ENCODE results near the gene AGA.
A peak's percentile ranks its signal among the peaks of the same experiment; 100 is the strongest.

The AGA gene

DNA sequence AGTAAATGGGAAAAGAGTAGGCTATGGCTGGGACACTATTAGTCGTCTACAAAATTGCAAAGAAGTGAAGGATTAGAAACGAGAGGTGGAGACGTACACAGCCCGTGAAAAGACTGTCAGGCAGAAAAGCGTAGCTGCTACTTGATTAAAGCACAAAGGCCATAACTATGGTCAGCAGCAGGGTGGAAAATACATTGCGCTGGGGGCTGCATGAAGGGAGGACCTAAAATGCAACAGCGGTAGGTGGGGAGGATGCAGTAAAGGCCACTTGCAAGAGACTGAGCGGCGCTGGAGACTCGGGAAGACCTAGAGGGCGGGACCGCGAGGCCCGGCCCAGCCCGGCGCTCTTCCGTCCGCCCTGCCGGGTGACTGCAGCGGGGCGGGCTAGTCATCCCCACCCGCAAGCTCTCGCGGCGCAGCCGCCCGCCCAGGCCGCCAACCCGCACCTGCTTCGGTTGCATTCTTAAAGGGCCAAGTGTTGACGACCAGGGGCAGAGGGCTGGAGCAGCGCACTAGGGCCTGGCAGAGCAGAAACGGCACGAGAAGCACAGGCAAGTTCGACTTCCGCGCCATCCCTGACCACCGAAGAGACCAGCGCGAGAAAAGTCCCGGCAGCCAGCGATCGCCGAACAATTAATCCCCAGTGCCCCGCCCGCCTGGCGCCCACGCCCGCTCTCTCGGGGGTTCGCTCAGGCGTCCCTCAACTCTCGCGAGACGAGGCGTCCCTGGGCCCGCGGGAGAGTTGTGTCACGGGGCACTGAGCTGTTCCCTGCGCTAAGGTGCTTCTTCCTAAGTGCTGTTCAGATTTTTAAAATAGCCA, at the start of gene AGA:
Gene AGA, minus strand, starts transcription at position 635 of the 820 bp plus-strand sequence. Its CDS starts 62 bp downstream, at position 573.
- DNase-seq: peak; percentile 83 to 92 (median 87)

- no peak for DNase-seq
Observed at GRCh38 chr4:177492022-177492421, 49.8 kb upstream of the AGA start.

- DNase-seq: no peak
Observed at GRCh38 chr4:177490769-177491168, 48.5 kb upstream of the AGA start.

- no peak for DNase-seq
Observed at GRCh38 chr4:177489471-177490246, 47.4 kb upstream of the AGA start.

DNA sequence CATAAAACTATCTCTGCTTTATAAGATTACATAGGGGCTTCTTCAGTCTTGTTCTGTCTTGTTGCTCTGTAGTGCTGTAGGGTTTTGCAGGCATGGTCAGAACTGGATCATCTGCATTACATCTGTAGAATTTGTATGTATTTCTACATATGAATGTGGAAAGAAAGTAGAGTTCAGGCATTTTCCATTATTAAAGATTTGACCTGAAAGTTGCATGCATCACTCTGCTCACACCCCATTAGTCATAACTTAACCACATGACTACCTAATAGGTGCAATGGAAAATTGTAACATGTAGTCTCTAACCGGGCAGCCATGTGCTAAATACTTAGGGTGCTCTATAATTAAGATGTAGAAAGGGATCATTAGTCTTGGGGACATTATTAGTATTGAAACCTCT, 45.7 kb upstream of the AGA start:
- no peak for DNase-seq

DNA sequence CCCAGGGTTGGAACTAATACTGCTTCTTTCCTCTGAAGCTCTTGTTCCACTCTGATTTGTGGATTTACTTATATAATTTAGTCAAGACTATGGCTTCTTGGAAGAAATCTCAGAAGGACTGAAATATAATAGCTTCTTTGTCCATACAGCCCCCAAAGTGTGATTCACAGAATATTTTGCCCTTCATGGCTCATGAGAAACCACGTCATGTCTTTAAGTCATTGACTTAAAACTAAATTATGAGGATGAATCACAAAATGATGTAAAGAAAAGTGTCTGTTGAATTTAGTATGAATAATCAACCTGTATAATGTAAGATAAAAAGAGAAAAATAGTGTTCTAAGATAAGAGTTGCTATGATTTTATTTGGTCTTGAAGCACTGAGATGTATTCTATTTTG, 43.3 kb upstream of the AGA start:
- no peak for DNase-seq

GRCh38 chr4:177484613-177485021, 42.4 kb upstream of the AGA start:
- no peak for DNase-seq

GRCh38 chr4:177483760-177484159, 41.5 kb upstream of the AGA start:
- no peak for DNase-seq

GRCh38 chr4:177483271-177483670, 41.0 kb upstream of the AGA start:
- DNase-seq: no peak

- DNase-seq: no peak
Observed at GRCh38 chr4:177482367-177482766, 40.1 kb upstream of the AGA start.

DNA sequence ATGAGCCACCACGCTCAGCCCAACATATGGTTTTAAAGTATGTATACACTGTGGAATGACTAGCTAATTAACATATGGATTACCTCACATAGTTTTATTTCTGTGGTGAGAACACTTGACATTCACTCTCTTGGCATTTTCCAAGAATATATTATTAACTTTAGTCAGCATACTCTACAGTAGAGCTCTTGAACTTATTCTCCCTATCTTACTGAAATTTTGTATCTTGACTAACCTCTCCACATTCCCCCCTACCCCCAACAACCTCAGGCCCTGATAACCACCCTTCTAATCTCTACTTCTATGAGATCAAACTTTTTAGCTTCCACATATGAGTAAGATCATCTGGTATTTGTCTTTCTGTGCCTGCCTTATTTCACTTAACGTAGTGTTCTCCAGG, 38.6 kb upstream of the AGA start:
- DNase-seq: no peak

GRCh38 chr4:177479063-177479462, 36.8 kb upstream of the AGA start:
- DNase-seq: no peak

GRCh38 chr4:177478496-177478895, 36.3 kb upstream of the AGA start:
- DNase-seq: no peak

- no peak for DNase-seq
Observed at GRCh38 chr4:177473991-177474390, 31.8 kb upstream of the AGA start.

DNA sequence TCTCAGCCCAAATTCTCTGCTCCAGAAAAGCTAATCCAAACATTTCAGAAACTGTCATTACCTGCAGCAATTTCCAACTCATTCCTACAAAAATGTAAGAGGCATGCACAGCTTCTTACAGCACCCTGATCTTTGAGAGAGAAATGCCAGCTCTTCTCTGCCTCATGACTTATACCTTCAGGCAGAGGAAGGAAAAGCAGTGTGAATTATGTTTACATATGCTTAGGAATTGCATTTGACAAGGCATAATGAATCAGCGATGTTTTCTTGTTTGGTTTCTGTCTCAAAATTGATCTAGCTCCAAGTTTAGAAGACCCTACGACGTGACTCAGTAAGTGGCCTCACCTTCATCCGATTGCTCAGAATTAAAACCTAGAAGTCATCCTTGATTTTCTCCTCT, 21.8 kb upstream of the AGA start:
- no peak for DNase-seq

GRCh38 chr4:177461606-177462005, 19.4 kb upstream of the AGA start:
- no peak for DNase-seq

- no peak for DNase-seq
Observed at GRCh38 chr4:177460460-177460859, 18.2 kb upstream of the AGA start.

GRCh38 chr4:177455561-177455970, 13.3 kb upstream of the AGA start:
- no peak for DNase-seq

DNA sequence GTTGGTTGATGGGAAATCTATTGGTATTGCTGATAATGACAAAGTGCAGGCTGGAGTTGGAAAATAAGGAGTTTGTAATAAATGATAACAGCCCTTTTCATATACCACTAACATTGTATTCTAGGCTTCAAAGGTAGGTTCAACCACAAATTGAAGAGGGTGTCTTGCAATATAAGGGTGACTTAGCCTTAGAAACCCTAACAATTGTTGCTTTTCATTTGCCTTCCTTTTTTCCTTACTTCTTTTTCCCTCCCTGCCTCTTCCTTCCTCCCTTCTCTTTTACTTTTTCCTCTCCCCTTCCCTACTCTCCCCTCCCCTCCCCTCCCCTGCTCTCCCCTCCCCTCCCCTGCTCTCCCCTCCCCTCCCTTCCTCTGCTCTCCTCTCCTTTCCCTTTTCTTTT, 10.9 kb upstream of the AGA start:
- no peak for DNase-seq

GRCh38 chr4:177451108-177451500, 8.9 kb upstream of the AGA start:
- no peak for DNase-seq

- no peak for DNase-seq
Observed at GRCh38 chr4:177450426-177451107, 8.3 kb upstream of the AGA start.

DNA sequence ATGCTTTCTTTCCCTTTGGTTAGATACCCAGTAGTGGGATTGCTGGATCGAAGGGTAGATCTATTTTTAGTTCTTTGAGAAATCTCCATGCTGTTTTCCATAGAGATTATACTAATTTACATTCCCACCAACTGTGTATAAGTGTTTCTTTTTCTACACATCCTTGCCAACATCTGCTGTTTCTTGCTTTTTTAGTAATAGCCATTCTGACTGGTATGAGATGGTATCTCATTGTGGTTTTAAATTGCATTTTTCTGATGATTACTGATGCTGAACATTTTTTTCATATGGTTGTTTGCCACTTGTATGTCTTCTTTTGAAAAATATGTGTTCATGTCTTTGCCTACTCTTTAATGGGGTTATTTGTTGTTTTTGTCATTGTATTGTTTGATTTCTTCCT, 6.6 kb upstream of the AGA start:
- DNase-seq: no peak

- no peak for DNase-seq
Observed at GRCh38 chr4:177447417-177448004, 5.3 kb upstream of the AGA start.
